Endothelial cell of umbilical vein (primary cell): Measurements from ENCODE around the gene SKOR2. TPM values are rescaled to one million over a fixed set of nuclear protein-coding genes. Genes with fewer than 3 reads are reported as not detected.
"Not testable (repeated sequence)": the region's sequence is repeated elsewhere in the genome, so short reads cannot be mapped to it uniquely, and the experiment has no call there.

Experiments used
- BruUV-seq: library from RNA; stranded (reverse); fragments of 400-500 nt; replicated peaks from 2 replicates; lab custom pipeline; 2021; lab: Mats Ljungman, UMichigan
- CTCF ChIA-PET: fragments of 300-600, 350-600 bp; sonication (Branson Sonifier 250); formaldehyde crosslinking; loops from one replicate; lab custom pipeline; 2021; ENCODE audit warnings: antibody characterized with exemption, inconsistent platforms; lab: Charles Lee
- POLR2A ChIA-PET: fragments of 300-600, 350-600 bp; sonication (Branson Sonifier 250); formaldehyde crosslinking; loops from one replicate; lab custom pipeline; 2021; ENCODE audit warnings: antibody characterized with exemption, inconsistent platforms; lab: Charles Lee
- DNase-seq: peaks from one replicate; pipeline ENCODE4 v3.0.0-alpha.2; 2011; ENCODE audit warnings: low read depth, low spot score
- FAIRE-seq: peaks from 2 replicates; lab custom pipeline; 2011; peaks lifted over from hg19 to GRCh38; lab: Jason Lieb, UNC
- H2AFZ ChIP-seq: 2 replicates; pipeline ENCODE4 v1.6.0; 2012; ENCODE audit warnings: low read depth, low read length, control low read depth, inconsistent platforms
- H3K27ac ChIP-seq: 2 replicates; pipeline ENCODE4 v1.5.1; 2011; ENCODE audit warnings: low read depth, mild to moderate bottlenecking, control low read depth, low read length, moderate library complexity; ENCODE audit not compliant: insufficient read depth
- H3K27me3 ChIP-seq, 2 experiments: 2 replicates each; pipeline versions ENCODE4 v1.6.0 to v1.6.1; 2011; ENCODE audit warnings: low read length in 2 of 2, mixed read lengths in 1 of 2; ENCODE audit not compliant: control insufficient read depth in 2 of 2, insufficient read depth in 2 of 2
- H3K36me3 ChIP-seq, 2 experiments: 2 replicates in 1 of 2; 3 replicates in 1 of 2; pipeline ENCODE4 v1.5.1; 2011; ENCODE audit warnings: low read length in 2 of 2, mild to moderate bottlenecking in 1 of 2, moderate library complexity in 1 of 2; ENCODE audit not compliant: control insufficient read depth in 2 of 2, insufficient read depth in 2 of 2; ENCODE audit errors: extremely low read depth in 1 of 2
- H3K4me1 ChIP-seq: 3 replicates; pipeline ENCODE4 v1.5.1; 2011; ENCODE audit warnings: mild to moderate bottlenecking, low read length; ENCODE audit not compliant: control insufficient read depth, insufficient read depth; ENCODE audit errors: extremely low read depth
- H3K4me2 ChIP-seq: 2 replicates; pipeline ENCODE4 v1.6.1; 2011; ENCODE audit warnings: low read length, control low read depth, mixed read lengths; ENCODE audit not compliant: insufficient read depth
- H3K4me3 ChIP-seq, 3 experiments: fragments of 200-600 bp in 1 of 3; sonication (generic), shearing (Covaris generic) in 1 of 3; replicated peaks in 1 of 3; 2 replicates each; pipeline ENCODE4 v1.5.1; 2011 to 2016; ENCODE audit warnings: control low read depth in 3 of 3, low read length in 3 of 3, mild to moderate bottlenecking in 2 of 3, inconsistent platforms in 1 of 3, low read depth in 1 of 3, moderate library complexity in 1 of 3; ENCODE audit not compliant: insufficient read depth in 1 of 3
- H3K79me2 ChIP-seq: 2 replicates; pipeline ENCODE4 v1.6.0; 2012; ENCODE audit warnings: low read length, inconsistent platforms; ENCODE audit not compliant: control insufficient read depth, insufficient read depth
- H3K9ac ChIP-seq: replicated peaks from 2 replicates; pipeline ENCODE3; 2011; ENCODE audit warnings: low read length, control low read depth; ENCODE audit not compliant: insufficient read depth; ENCODE audit errors: extremely low read depth
- H3K9me1 ChIP-seq: replicated peaks from 3 replicates; pipeline ENCODE4 v1.6.0; 2011; ENCODE audit warnings: mild to moderate bottlenecking, low read length; ENCODE audit not compliant: control insufficient read depth, insufficient read depth; ENCODE audit errors: extremely low read depth
- H3K9me3 ChIP-seq: replicated peaks from 2 replicates; pipeline ENCODE4 v1.5.1; 2012; ENCODE audit warnings: low read length, inconsistent platforms; ENCODE audit not compliant: control insufficient read depth, insufficient read depth
- H4K20me1 ChIP-seq: replicated peaks from 2 replicates; pipeline ENCODE3; 2011; ENCODE audit warnings: mild to moderate bottlenecking, low read length; ENCODE audit not compliant: control insufficient read depth, insufficient read depth; ENCODE audit errors: extremely low read depth
- EZH2 ChIP-seq: IDR thresholded peaks from 2 replicates; pipeline ENCODE4 v1.6.1; 2012; ENCODE audit warnings: borderline replicate concordance, low read depth, mild to moderate bottlenecking, moderate library complexity, low read length, inconsistent platforms; ENCODE audit not compliant: severe bottlenecking
- FOS ChIP-seq: IDR thresholded peaks from 2 replicates; pipeline ENCODE4 v1.6.1; 2011; ENCODE audit warnings: mild to moderate bottlenecking, low read length, moderate library complexity, borderline replicate concordance; ENCODE audit not compliant: insufficient read depth
- MYC ChIP-seq: IDR thresholded peaks from one replicate; pipeline ENCODE4 v1.6.1; 2011; ENCODE audit warnings: mild to moderate bottlenecking, low read depth, low read length
- POLR2AphosphoS5 ChIP-seq: IDR thresholded peaks from 2 replicates; pipeline ENCODE4 v1.6.1; 2012; ENCODE audit warnings: low read depth, mild to moderate bottlenecking, control low read depth, low read length, moderate library complexity; ENCODE audit not compliant: insufficient read depth
- dilution Hi-C: fragments of 300-500 bp; cut with MboI; formaldehyde crosslinking; loops from one replicate; pipeline ENCODE4 v1.15.0; 2019; ENCODE audit warnings: low sequenced_read_pairs; ENCODE audit not compliant: extremely low pct_ligation_motif_present
- intact Hi-C: fragments of 100-400 bp; cut with micrococcal nuclease; formaldehyde crosslinking; loops from one replicate; pipeline ENCODE4 v1.10.0; 2022
- polyA plus RNA-seq, 4 experiments: library from polyadenylated mRNA; depleted of rRNA in 3 of 4; stranded (reverse) in 3 of 4; unstranded in 1 of 4; fragments of >200 nt; gene quantifications; 2 replicates each; pipeline versions ENCODE4 v1.2.1 to v1.2.3, GENCODE V29; 2011 to 2012; ENCODE audit warnings: missing spikeins in 1 of 4
- total RNA-seq: library from RNA; stranded (reverse); gene quantifications from 2 replicates; pipeline ENCODE4 v1.2.3, GENCODE V29; 2021

SKOR2 gene
- total and polyA plus RNA-seq, 2 donors (not counting 3 experiments of a cell fraction or from before 2014, with no cell fraction given): not detected

- no peak overlapping the region for H3K4me3 ChIP-seq
- H3K9me3 ChIP-seq: no peaks in the 10 kb centered on the region
- TF ChIP-seq POLR2AphosphoS5: no peak
- TF ChIP-seq MYC: no peak
- TF ChIP-seq EZH2: no peak
- no peak for TF ChIP-seq FOS
- H3K36me3 ChIP-seq: no peaks in the 10 kb centered on the region
- CTCF ChIA-PET: interaction anchor here (1.1 kb wide), 1 partner anchor 20 kb away, joined by 4 read pairs; no protein-coding TSS in a partner anchor
- POLR2A ChIA-PET: no interaction called here
- dilution Hi-C loops: no loop called here
- no peak overlapping the region for H2AFZ ChIP-seq
- no peak overlapping the region for H3K9ac ChIP-seq
- no peaks in the 10 kb centered on the region for H3K4me1 ChIP-seq
- DNase-seq (peak; percentile 10), FAIRE-seq (no peak)
- H3K27me3 ChIP-seq: peaks cover 6 to 12% of the 10 kb centered on the region in 2 experiments
- H4K20me1 ChIP-seq: no peaks in the 10 kb centered on the region
- H3K9me1 ChIP-seq: no peaks in the 10 kb centered on the region
- intact Hi-C loops: no loop called here
- H3K27ac ChIP-seq: no peak overlapping the region
- no peak overlapping the region for H3K4me2 ChIP-seq
- no peaks in the 10 kb centered on the region for H3K79me2 ChIP-seq
- no TSS peak for BruUV-seq
Measured at GRCh38 chr18:47184419-47185050, 66.9 kb downstream of the SKOR2 start.

- DNase-seq, H3K4me1 ChIP-seq, H4K20me1 ChIP-seq, H3K4me2 ChIP-seq, H3K27ac ChIP-seq, H3K79me2 ChIP-seq, CTCF ChIA-PET, intact Hi-C loops, BruUV-seq, H3K27me3 ChIP-seq, H3K36me3 ChIP-seq, H3K9me3 ChIP-seq, dilution Hi-C loops, H3K4me3 ChIP-seq, H3K9ac ChIP-seq, H3K9me1 ChIP-seq, POLR2A ChIA-PET, H2AFZ ChIP-seq, FAIRE-seq: not testable (repeated sequence)
Measured at GRCh38 chr18:47182156-47182555, 69.3 kb downstream of the SKOR2 start.
